Kidney (tissue), 14 donors: ENCODE results near the gene POT1. TPM values are rescaled to one million over a fixed set of nuclear protein-coding genes. Genes with fewer than 3 reads are reported as not detected.
"Not testable (repeated sequence)": the region's sequence is repeated elsewhere in the genome, so short reads cannot be mapped to it uniquely, and the experiment has no call there.

Experiments used
- DNase-seq, 5 donors: peaks; one replicate each; pipeline ENCODE4 v3.0.0-alpha.2; 2013 to 2020
- FAIRE-seq: peaks from 2 replicates; lab custom pipeline; 2012; peaks lifted over from hg19 to GRCh38; lab: Jason Lieb, UNC
- H3K27ac ChIP-seq, 2 donors: one replicate each; pipeline ENCODE4 v1.7.0; 2013; ENCODE audit warnings: low read depth in 2 of 2, low read length in 2 of 2, inconsistent platforms in 1 of 2
- H3K27me3 ChIP-seq: one replicate; pipeline ENCODE4 v1.7.1; 2013; ENCODE audit warnings: low read length, inconsistent platforms; ENCODE audit not compliant: control insufficient read depth, insufficient read depth
- H3K36me3 ChIP-seq, 3 donors: one replicate each; pipeline versions ENCODE4 v1.7.0 to v1.7.1; 2013; ENCODE audit warnings: low read length in 3 of 3, control low read depth in 1 of 3, inconsistent platforms in 1 of 3; ENCODE audit not compliant: insufficient read depth in 3 of 3, control insufficient read depth in 2 of 3
- H3K4me1 ChIP-seq, 3 donors: one replicate each; pipeline versions ENCODE4 v1.7.0 to v1.7.1; 2013; ENCODE audit warnings: low read length in 3 of 3, inconsistent platforms in 1 of 3, low read depth in 1 of 3; ENCODE audit not compliant: control insufficient read depth in 2 of 3, insufficient read depth in 2 of 3
- H3K4me3 ChIP-seq, 3 donors: one replicate each; pipeline versions ENCODE4 v1.7.0 to v1.8.1; 2013; ENCODE audit warnings: low read length in 3 of 3, control low read depth in 1 of 3, inconsistent platforms in 1 of 3
- H3K9ac ChIP-seq, 3 donors: one replicate each; pipeline versions ENCODE4 v1.7.0 to v1.7.1; 2013; ENCODE audit warnings: low read length in 3 of 3, control low read depth in 1 of 3, inconsistent platforms in 1 of 3
- H3K9me3 ChIP-seq, 3 donors: one replicate each; pipeline versions ENCODE4 v1.7.0 to v1.7.1; 2013; ENCODE audit warnings: low read length in 3 of 3, control low read depth in 1 of 3, inconsistent platforms in 1 of 3; ENCODE audit not compliant: control insufficient read depth in 2 of 3, insufficient read depth in 1 of 3
- CTCF ChIP-seq: IDR thresholded peaks from 3 replicates; pipeline ENCODE4 v1.5.1; 2012; ENCODE audit warnings: mild to moderate bottlenecking, moderate library complexity, borderline replicate concordance; ENCODE audit not compliant: insufficient read depth; ENCODE audit errors: extremely low read depth
- intact Hi-C: fragments of 100-400 bp; cut with DNase I; formaldehyde crosslinking; loops from one replicate; pipeline ENCODE4 v1.11.1; 2022
- polyA plus RNA-seq: library from polyadenylated mRNA; stranded (reverse); fragments of 350-450 nt; fragmentation: Illumina TruSeq; extraction: RNeasy Lipid Tissue Mini Kit (QIAGEN cat#74804); gene quantifications from one replicate; pipeline ENCODE4 v1.2.3, GENCODE V29; 2014; ENCODE audit warnings: low read depth, low replicate concordance; ENCODE audit not compliant: insufficient read depth
- total RNA-seq: library from RNA; stranded (reverse); fragmentation: NEBNext Ultra II Directional; extraction: Animal tissue kit (Norgen Biotek cat#: 25700); gene quantifications from one replicate; pipeline ENCODE4 v1.2.1, GENCODE V29; 2021
- donor health status: control.
- donor health status: control.
- donor health status: control.
- donor health status: control.
- donor health status: control.
- donor health status: DM: yes; HTN: yes; CAD: no.
- donor health status: Normal renal cell carcinoma (clear cell type).

The POT1 gene
- total and polyA plus RNA-seq, 2 donors from 2014 or later, result 16.5 to 23.2 TPM

- Histone ChIP-seq H3K36me3 (no peaks in the 10 kb centered on the region), H3K27ac (no peak overlapping the region), H3K4me3 (no peak overlapping the region), H3K9ac (no peak overlapping the region), H3K9me3 (no peaks in the 10 kb centered on the region), H3K27me3 (no peaks in the 10 kb centered on the region), H3K4me1 (no peaks in the 10 kb centered on the region)
- intact Hi-C loops, result no loop called here
- FAIRE-seq, result no peak
- TF ChIP-seq CTCF, result no peak
- DNase-seq, result no peak
Measured at GRCh38 chr7:124959676-124960075, 30.1 kb upstream of the POT1 start.

DNA sequence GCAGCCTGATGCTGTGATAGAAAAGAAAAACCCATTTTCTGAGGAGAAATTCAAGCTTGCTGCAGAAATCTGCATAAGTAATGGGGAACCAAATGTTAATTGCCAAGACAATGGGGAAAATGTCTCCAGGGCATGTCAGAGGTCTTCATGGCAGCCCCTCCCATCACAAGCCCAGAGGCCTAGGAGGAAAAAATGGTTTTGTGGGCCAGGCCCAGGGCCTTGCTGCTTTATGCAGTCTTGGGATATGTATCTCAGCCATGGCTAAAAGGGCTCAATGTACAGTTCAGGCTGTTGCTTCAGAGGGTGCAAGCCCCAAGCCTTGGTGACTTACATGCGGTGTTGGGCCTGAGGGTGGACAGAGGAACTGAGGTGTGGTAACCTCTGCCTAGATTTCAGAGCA is 28.3 kb upstream of the POT1 start:
- H3K27ac ChIP-seq, H3K9ac ChIP-seq, H3K9me3 ChIP-seq, H3K4me3 ChIP-seq, H3K27me3 ChIP-seq, H3K4me1 ChIP-seq, FAIRE-seq, H3K36me3 ChIP-seq, intact Hi-C loops, DNase-seq: not testable (repeated sequence)

GRCh38 chr7:124956160-124956559 is 26.5 kb upstream of the POT1 start:
- FAIRE-seq (no peak), DNase-seq (no peak)
- no peak overlapping the region for H3K4me3 ChIP-seq
- H3K9ac ChIP-seq, result no peak overlapping the region
- H3K4me1 ChIP-seq, result no peaks in the 10 kb centered on the region
- H3K9me3 ChIP-seq, result no peaks in the 10 kb centered on the region
- no peak for TF ChIP-seq CTCF
- no peaks in the 10 kb centered on the region for H3K36me3 ChIP-seq
- intact Hi-C loops, result no loop called here
- no peak overlapping the region for H3K27ac ChIP-seq
- no peaks in the 10 kb centered on the region for H3K27me3 ChIP-seq

DNA sequence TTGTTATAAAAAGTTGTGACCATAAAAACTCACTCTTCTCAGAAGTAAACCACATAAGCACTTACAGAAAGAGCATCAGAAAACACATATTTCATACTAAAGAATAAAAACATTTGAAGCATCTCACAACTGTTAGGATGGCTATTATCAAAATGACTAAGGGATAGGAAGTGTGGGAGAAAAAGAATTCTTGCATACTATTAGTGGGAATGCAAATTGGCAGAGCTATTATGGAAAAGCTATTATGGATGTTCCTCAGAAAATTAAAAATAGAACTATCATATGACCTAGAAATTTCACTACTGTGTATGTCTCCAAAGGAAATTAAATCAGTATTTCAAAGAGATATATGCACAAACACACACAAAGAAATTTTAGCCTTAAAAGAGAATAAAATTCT is 25.2 kb upstream of the POT1 start:
- no peaks in the 10 kb centered on the region for H3K4me1 ChIP-seq
- no peak overlapping the region for H3K9ac ChIP-seq
- no peak overlapping the region for H3K27ac ChIP-seq
- H3K36me3 ChIP-seq, result no peaks in the 10 kb centered on the region
- no peaks in the 10 kb centered on the region for H3K27me3 ChIP-seq
- no peak overlapping the region for H3K4me3 ChIP-seq
- intact Hi-C loops, result no loop called here
- no peak for FAIRE-seq
- no peaks in the 10 kb centered on the region for H3K9me3 ChIP-seq
- no peak for DNase-seq
- no peak for TF ChIP-seq CTCF
